ENCODE results near the gene IL27RA.

IL27RA gene

DNA sequence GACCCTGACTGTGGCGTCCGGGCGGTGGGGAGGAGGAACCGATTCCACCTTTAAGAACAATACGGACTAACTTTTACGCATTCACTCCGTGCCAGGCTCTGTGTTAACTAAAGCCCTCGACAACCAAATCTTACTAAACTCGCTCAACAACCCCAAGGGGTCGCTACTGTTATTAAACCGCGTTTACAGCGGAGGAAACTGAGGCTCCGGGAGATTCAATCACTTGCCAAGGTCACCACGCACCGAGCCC lies 57.8 kb downstream of the IL27RA start:
- no peak for DNase-seq (ENCODE audit: low spot score)

- DNase-seq (ENCODE audit: low spot score) = peak; percentile 76
These were observed 58.3 kb downstream of the IL27RA start for GRCh38 chr19:14089662-14090508.

- DNase-seq (ENCODE audit: low spot score) = peak; percentile 87
These were observed 59.0 kb downstream of the IL27RA start, which contains the start of gene SAMD1 for GRCh38 chr19:14090509-14091080. SAMD1 (minus strand) TSS chr19:14090751.

- DNase-seq (ENCODE audit: low spot score) = peak; percentile 82
These were observed 59.7 kb downstream of the IL27RA start for GRCh38 chr19:14091081-14091812.

DNA sequence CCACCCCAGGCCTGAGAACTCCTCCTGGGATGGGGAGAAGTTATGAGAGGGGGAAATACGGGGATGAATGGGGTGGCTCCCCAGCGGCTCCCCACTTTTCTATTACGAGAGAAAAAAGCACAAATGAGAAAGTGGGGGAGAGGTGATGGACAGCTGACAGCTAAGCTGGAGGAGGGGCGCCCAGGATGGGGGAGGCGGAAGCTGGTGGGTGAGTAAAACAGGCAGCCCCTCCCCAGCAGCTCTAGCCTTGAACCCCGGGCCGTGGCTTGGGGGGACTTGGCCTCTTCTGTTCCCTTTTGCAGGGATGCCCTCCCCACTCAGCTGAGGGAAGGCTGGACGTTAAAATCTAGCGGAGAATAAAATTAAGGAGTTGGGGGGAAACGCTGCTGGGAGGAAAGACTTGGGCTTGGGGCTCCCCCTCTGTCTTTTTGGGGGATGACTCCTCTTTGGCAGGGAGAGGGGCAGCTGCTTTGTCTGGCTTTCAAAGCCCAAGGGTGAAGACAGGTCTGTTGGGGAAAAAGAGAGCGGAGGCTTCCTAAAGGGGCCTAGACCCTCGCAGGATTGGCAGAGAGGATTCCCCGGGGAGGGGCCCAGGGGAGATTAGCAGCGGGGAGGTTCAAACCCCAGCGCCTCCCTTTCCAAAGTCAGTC lies 60.4 kb downstream of the IL27RA start:
- no peak for DNase-seq (ENCODE audit: low spot score)

DNA sequence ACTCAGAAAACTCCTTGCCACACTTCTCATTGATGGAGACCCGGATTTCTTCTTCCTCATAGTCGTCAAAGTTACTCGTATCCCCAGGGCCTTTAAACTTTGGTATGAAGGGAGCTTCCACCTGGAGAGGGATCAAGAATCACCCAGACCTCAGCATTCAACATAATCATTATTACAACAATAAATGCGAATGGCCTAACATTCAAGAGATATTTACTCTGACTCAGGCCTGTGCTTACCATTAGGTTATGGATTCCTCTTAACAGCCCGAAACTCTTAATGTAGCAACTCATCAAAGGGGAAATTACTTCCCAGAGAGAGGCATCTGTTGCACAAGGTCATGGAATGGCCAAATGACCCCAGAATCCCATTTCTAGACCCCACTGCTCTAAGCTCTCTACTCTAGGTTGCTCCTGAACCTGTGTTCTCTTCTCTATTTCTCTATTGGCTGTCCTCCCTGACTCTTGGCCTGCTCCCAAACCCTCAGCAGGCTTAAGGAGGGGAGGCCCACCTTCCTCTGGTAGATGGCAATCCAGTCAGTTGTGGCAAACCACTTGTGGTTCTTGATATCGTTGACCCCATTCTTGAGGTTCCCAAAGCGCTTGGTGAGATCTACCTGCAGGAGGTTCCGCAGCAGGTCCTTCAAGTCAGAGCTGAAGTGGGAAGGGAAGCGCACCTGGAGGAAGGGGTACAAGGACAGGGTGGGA lies 61.7 kb downstream of the IL27RA start:
- no peak for DNase-seq (ENCODE audit: low spot score)

- DNase-seq (ENCODE audit: low spot score) = no peak
These were observed 63.3 kb downstream of the IL27RA start for GRCh38 chr19:14094854-14095253.

GRCh38 chr19:14096272-14096992 lies 64.9 kb downstream of the IL27RA start:
- DNase-seq (ENCODE audit: low spot score) = no peak

- DNase-seq (ENCODE audit: low spot score) = no peak
These were observed 66.1 kb downstream of the IL27RA start for GRCh38 chr19:14097532-14098151.

- no peak for DNase-seq (ENCODE audit: low spot score)
These were observed 69.5 kb downstream of the IL27RA start for GRCh38 chr19:14101003-14101545.

- DNase-seq (ENCODE audit: low spot score) = no peak
These were observed 70.6 kb downstream of the IL27RA start for GRCh38 chr19:14102102-14102696.

- DNase-seq (ENCODE audit: low spot score) = no peak
These were observed 71.2 kb downstream of the IL27RA start for GRCh38 chr19:14102756-14103155.
